Breast epithelium (tissue), 3 donors: Measurements from ENCODE around the gene COMT.
"Not testable (repeated sequence)": the region's sequence is repeated elsewhere in the genome, so short reads cannot be mapped to it uniquely, and the experiment has no call there.

Source experiments
- CTCF ChIP-seq, 3 donors: fragments of 450-650 bp; IDR thresholded peaks; one replicate each; pipeline ENCODE4 v1.5.1; 2016 to 2017; ENCODE audit warnings: antibody characterized with exemption in 3 of 3, mild to moderate bottlenecking in 3 of 3, moderate library complexity in 3 of 3
- POLR2A ChIP-seq: fragments of 450-650 bp; IDR thresholded peaks from one replicate; pipeline ENCODE4 v1.6.1; 2016; ENCODE audit warnings: antibody characterized with exemption, mild to moderate bottlenecking, moderate library complexity
- POLR2AphosphoS5 ChIP-seq, 3 donors: sonication (generic); formaldehyde crosslinking; IDR thresholded peaks; one replicate each; pipeline ENCODE4 v1.6.1; 2017; ENCODE audit warnings: antibody characterized with exemption in 3 of 3

- not testable (repeated sequence) for TF ChIP-seq CTCF (IDR thresholded peaks at IDR 0.05); POLR2A; POLR2AphosphoS5 (IDR thresholded peaks at IDR 0.05)
Observed at GRCh38 chr22:19906864-19907263, 34.7 kb upstream of the COMT start.
